Measurements from ENCODE around the gene TUBGCP5.

- TF ChIP-seq POLR2AphosphoS5 (IDR thresholded peaks at IDR 0.05; ENCODE audit: borderline replicate concordance, low read depth, low read length) (no peak), EZH2 (IDR thresholded peaks at IDR 0.05) (no peak), FOXP2 (optimal IDR thresholded peaks at IDR 0.05; ENCODE audit: control extremely low read depth, extremely low read length, insufficient read depth) (no peak)
These were observed 15.9 kb upstream of the TUBGCP5 start for GRCh38 chr15:23055316-23055715.
